Measurements from ENCODE around the gene PPIA.
A peak's percentile ranks its signal among the peaks of the same experiment; 100 is the strongest.

Gene PPIA

GRCh38 chr7:44796504-44797328, at the start of gene PPIA:
PPIA (plus strand) TSS chr7:44796681; CDS start chr7:44796725, 44 bp downstream.
- DNase-seq = peak; percentile 94

GRCh38 chr7:44748045-44748947, 48.2 kb upstream of the PPIA start, which contains the start of gene ZMIZ2:
ZMIZ2 (plus strand) TSS chr7:44748847; CDS start chr7:44756250, 7,403 bp downstream.
- peak; percentile 69 for DNase-seq

GRCh38 chr7:44748948-44749731, 47.3 kb upstream of the PPIA start:
- no peak for DNase-seq

- DNase-seq = no peak
Observed at GRCh38 chr7:44749992-44750391, 46.5 kb upstream of the PPIA start.

- DNase-seq = no peak
Observed at GRCh38 chr7:44750424-44750823, 46.1 kb upstream of the PPIA start.

GRCh38 chr7:44750921-44751571, 45.4 kb upstream of the PPIA start:
- no peak for DNase-seq

GRCh38 chr7:44752822-44753221, 43.7 kb upstream of the PPIA start:
- DNase-seq = no peak

- DNase-seq = no peak
Observed at GRCh38 chr7:44754802-44755697, 41.4 kb upstream of the PPIA start.

GRCh38 chr7:44755698-44756627, 40.5 kb upstream of the PPIA start:
- DNase-seq = no peak

- no peak for DNase-seq
Observed at GRCh38 chr7:44756904-44757303, 39.6 kb upstream of the PPIA start.

GRCh38 chr7:44757311-44757710, 39.2 kb upstream of the PPIA start:
- DNase-seq = no peak

GRCh38 chr7:44757739-44758138, 38.7 kb upstream of the PPIA start:
- no peak for DNase-seq

- no peak for DNase-seq
Observed at GRCh38 chr7:44759246-44759645, 37.2 kb upstream of the PPIA start.

GRCh38 chr7:44760034-44760580, 36.4 kb upstream of the PPIA start:
- DNase-seq = no peak

- no peak for DNase-seq
Observed at GRCh38 chr7:44761207-44762161, 35.0 kb upstream of the PPIA start.

GRCh38 chr7:44762300-44762699, 34.2 kb upstream of the PPIA start:
- no peak for DNase-seq

GRCh38 chr7:44762726-44763522, 33.6 kb upstream of the PPIA start:
- DNase-seq = no peak

GRCh38 chr7:44764081-44764480, 32.4 kb upstream of the PPIA start:
- no peak for DNase-seq

Measured in GF-D8 (cell line).